Gastroesophageal sphincter (tissue), 4 donors: ENCODE data around the gene PLCH1. TPM values are rescaled to one million over a fixed set of nuclear protein-coding genes. Genes with fewer than 3 reads are reported as not detected.
A peak's percentile ranks its signal among the peaks of the same experiment; 100 is the strongest.

Experiments
- ATAC-seq: fragments of 150-250 bp; one replicate; pipeline ENCODE4 v1.9.1; 2016; ENCODE audit warnings: mild to moderate bottlenecking, moderate library complexity
- H3K27ac ChIP-seq, 4 donors: fragments of 200-600 bp; sonication (generic) in 3 of 4; 1 replicate in 3 of 4; 2 replicates in 1 of 4; pipeline ENCODE4 v1.5.1; 2016 to 2019
- H3K27me3 ChIP-seq: fragments of 200-600 bp; sonication (generic); one replicate; pipeline ENCODE4 v1.5.1; 2019
- H3K36me3 ChIP-seq, 2 donors: fragments of 200-600 bp; sonication (generic); one replicate each; pipeline ENCODE4 v1.5.1; 2019; ENCODE audit warnings: control low read depth in 1 of 2
- H3K4me1 ChIP-seq, 3 donors: fragments of 200-600 bp; sonication (generic); 1 replicate in 2 of 3; 2 replicates in 1 of 3; pipeline ENCODE4 v1.5.1; 2016 to 2019; ENCODE audit warnings: control low read depth in 2 of 3
- H3K4me3 ChIP-seq, 2 donors: fragments of 200-600 bp; sonication (generic); one replicate each; pipeline ENCODE4 v1.5.1; 2019; ENCODE audit warnings: mild to moderate bottlenecking in 1 of 2, moderate library complexity in 1 of 2
- H3K9me3 ChIP-seq, 3 donors: fragments of 200-600 bp; sonication (generic); one replicate each; pipeline ENCODE4 v1.5.1; 2017 to 2019; ENCODE audit warnings: control low read depth in 2 of 3
- CTCF ChIP-seq, 4 experiments: fragments of 200-600 bp in 2 of 4; fragments of 450-650 bp in 2 of 4; sonication (generic) in 1 of 4; IDR thresholded peaks; one replicate each; pipeline ENCODE4 v1.5.1; 2017 to 2019; ENCODE audit warnings: antibody characterized with exemption in 4 of 4, mild to moderate bottlenecking in 2 of 4, moderate library complexity in 2 of 4
- EP300 ChIP-seq: sonication (generic); formaldehyde crosslinking; IDR thresholded peaks from one replicate; pipeline ENCODE4 v1.6.1; 2017; ENCODE audit warnings: antibody characterized with exemption, mild to moderate bottlenecking
- POLR2A ChIP-seq, 2 donors: fragments of 450-650 bp; IDR thresholded peaks; one replicate each; pipeline ENCODE4 v1.6.1; 2017; ENCODE audit warnings: antibody characterized with exemption in 2 of 2, mild to moderate bottlenecking in 2 of 2, moderate library complexity in 1 of 2
- POLR2AphosphoS5 ChIP-seq: sonication (generic); formaldehyde crosslinking; IDR thresholded peaks from one replicate; pipeline ENCODE4 v1.6.1; 2017; ENCODE audit warnings: antibody characterized with exemption
- WGBS, 2 donors: methylation state at CpG; one replicate each; pipeline ENCODE4 v1.1.5; 2018; ENCODE audit warnings: low coverage in 1 of 2; 5-methylcytosine and 5-hydroxymethylcytosine counted together
- total RNA-seq, 4 donors: library from RNA; depleted of rRNA; stranded (reverse); fragments of >200 nt; gene quantifications; one replicate each; pipeline ENCODE4 v1.1.0, GENCODE V29; 2016

Gene PLCH1
- total RNA-seq, 4 donors from 2014 or later: 0.16 to 0.40 (median 0.35) TPM

- WGBS, 2 donors: 62 to 67% methylated on average over 4 to 6 of the region's 7 CpGs
- no peaks in the 10 kb centered on the region for H3K9me3 ChIP-seq
These were observed 388.1 kb downstream of the PLCH1 start for GRCh38 chr3:155356594-155357370.

GRCh38 chr3:155354658-155355057 is 390.2 kb downstream of the PLCH1 start:
- no peaks in the 10 kb centered on the region for H3K27me3 ChIP-seq
- H3K36me3 ChIP-seq: no peaks in the 10 kb centered on the region
- H3K4me3 ChIP-seq: no peak overlapping the region
- no peak overlapping the region for H3K27ac ChIP-seq
- TF ChIP-seq POLR2A (IDR thresholded peaks at IDR 0.05) (no peak), EP300 (no peak), CTCF (IDR thresholded peaks at IDR 0.05) (no peak), POLR2AphosphoS5 (no peak)
- H3K4me1 ChIP-seq: no peaks in the 10 kb centered on the region
- ATAC-seq: no peak
- H3K9me3 ChIP-seq: no peaks in the 10 kb centered on the region

More at GRCh38 chr3:155356594-155357370, 388.1 kb downstream of the PLCH1 start:
- no peak overlapping the region for H3K27ac ChIP-seq
- no peaks in the 10 kb centered on the region for H3K4me1 ChIP-seq
- no peak overlapping the region for H3K4me3 ChIP-seq
- H3K36me3 ChIP-seq: no peaks in the 10 kb centered on the region
- no peak for ATAC-seq
- no peaks in the 10 kb centered on the region for H3K27me3 ChIP-seq
- no peak for TF ChIP-seq POLR2AphosphoS5
- no peak for TF ChIP-seq POLR2A (IDR thresholded peaks at IDR 0.05)
- no peak for TF ChIP-seq CTCF (IDR thresholded peaks at IDR 0.05)
- TF ChIP-seq EP300: no peak

- Histone ChIP-seq H3K4me1 (no peaks in the 10 kb centered on the region), H3K27me3 (no peaks in the 10 kb centered on the region), H3K27ac (no peak overlapping the region), H3K4me3 (no peak overlapping the region), H3K36me3 (no peaks in the 10 kb centered on the region), H3K9me3 (no peaks in the 10 kb centered on the region)
- ATAC-seq: no peak
- whole genome bisulfite sequencing, 2 donors: 51 to 57% methylated on average over 5 to 6 of the region's 6 CpGs
- TF ChIP-seq POLR2AphosphoS5 (no peak), CTCF (IDR thresholded peaks at IDR 0.05) (peak; percentile 15 to 56 (median 51))
These were observed 391.9 kb downstream of the PLCH1 start for GRCh38 chr3:155352900-155353490.

GRCh38 chr3:155350571-155350970 is 394.3 kb downstream of the PLCH1 start:
- Histone ChIP-seq H3K4me3 (no peak overlapping the region), H3K4me1 (no peaks in the 10 kb centered on the region), H3K36me3 (no peaks in the 10 kb centered on the region), H3K9me3 (no peaks in the 10 kb centered on the region), H3K27ac (no peak overlapping the region), H3K27me3 (no peaks in the 10 kb centered on the region)
- WGBS, 2 donors: 76 to 88% methylated on average over 1 of the region's 1 CpG
- ATAC-seq: no peak
- TF ChIP-seq CTCF (IDR thresholded peaks at IDR 0.05) (no peak), POLR2A (IDR thresholded peaks at IDR 0.05) (no peak), POLR2AphosphoS5 (no peak), EP300 (no peak)

GRCh38 chr3:155347901-155348300 is 397.0 kb downstream of the PLCH1 start:
- Histone ChIP-seq H3K36me3 (no peaks in the 10 kb centered on the region), H3K9me3 (no peaks in the 10 kb centered on the region), H3K27ac (no peak overlapping the region), H3K4me1 (no peaks in the 10 kb centered on the region), H3K4me3 (no peak overlapping the region), H3K27me3 (no peaks in the 10 kb centered on the region)
- WGBS, 2 donors: 100% methylated on average over 1 of the region's 1 CpG; no CpG with 5 or more reads in 1 of the 2 donors
- TF ChIP-seq CTCF (IDR thresholded peaks at IDR 0.05): no peak
- no peak for TF ChIP-seq POLR2A (IDR thresholded peaks at IDR 0.05)
- TF ChIP-seq POLR2AphosphoS5: no peak
- no peak for TF ChIP-seq EP300
- ATAC-seq: no peak
